Stimulated activated CD4-positive, alpha-beta T cell treated with anti-CD3 and anti-CD28 coated beads, Interleukin-1b, Interleukin-23, amount 100 ng/mL, for 1 hour (primary cell): Measurements from ENCODE around the gene ACRBP.
A peak's percentile ranks its signal among the peaks of the same experiment; 100 is the strongest.

ENCODE experiments used
- DNase-seq, 2 donors: peaks; one replicate each; pipeline ENCODE4 v3.0.0-alpha.2; 2020; ENCODE audit warnings: low read depth in 2 of 2

ACRBP gene

DNA sequence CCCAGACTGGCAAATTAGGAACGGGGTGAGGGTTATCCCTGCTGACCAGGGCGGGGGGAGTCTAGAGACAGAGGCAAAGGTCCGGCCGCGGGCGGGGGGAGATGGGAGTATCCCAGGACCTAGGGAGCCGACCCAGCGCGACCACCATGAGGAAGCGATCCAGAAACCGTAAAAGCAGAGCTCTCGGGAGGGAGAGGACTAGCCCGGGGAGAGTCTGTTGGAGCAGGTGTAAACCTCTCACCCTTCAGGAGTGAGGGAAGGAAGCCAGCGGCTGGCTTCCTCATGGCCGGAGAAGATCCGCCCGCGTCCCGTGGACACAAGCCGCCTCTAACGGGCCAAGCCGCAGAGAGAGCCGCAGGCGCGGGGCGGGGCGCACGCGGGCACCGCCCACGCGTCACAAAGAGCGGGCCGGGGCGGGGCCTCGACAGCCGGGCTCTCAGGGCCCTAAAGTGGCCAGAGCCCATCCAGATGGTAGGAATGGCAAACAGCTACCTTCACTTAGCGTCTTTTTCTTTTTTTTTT, at the start of gene ACRBP:
Gene ACRBP (minus strand): TSS at position 350 of the 522 bp plus-strand sequence. CDS start 66 bp downstream, at position 284.
- no peak for DNase-seq

DNA sequence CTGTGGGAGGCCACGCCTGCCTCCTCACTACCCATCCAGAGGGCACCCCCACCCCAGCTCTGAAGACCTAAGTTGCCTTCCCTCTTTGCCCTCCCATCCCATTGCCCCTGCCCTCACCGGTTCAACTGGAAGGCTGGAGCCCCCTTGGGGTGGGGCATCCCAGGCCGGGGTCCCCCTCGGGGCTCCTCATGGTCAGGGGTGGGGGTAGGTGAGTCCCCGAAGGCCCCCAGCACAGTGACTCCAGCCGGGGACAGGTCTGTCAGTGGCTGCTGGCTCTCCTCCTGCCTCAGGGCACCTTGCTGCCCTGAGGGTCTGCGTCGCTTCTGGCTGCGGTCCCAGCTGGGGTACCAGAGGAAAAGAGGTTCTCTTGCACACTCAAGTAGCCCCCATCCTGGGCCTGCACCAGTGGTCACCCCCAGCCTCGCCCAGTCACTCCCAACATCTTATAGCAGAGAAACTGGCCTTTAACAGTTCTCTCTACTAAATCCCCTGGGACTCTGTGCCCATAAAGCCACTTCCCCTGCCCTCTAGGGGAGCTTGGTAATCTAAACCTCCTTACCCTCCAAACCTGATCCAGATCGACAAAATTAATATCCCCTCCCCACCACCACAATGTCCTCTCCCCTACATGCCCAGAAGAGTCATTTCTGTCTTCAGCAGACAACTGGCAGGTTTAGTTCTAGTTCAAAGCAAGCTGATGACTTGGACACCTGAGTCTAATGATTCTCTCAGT, 48.2 kb upstream of the ACRBP start:
- no peak for DNase-seq

DNA sequence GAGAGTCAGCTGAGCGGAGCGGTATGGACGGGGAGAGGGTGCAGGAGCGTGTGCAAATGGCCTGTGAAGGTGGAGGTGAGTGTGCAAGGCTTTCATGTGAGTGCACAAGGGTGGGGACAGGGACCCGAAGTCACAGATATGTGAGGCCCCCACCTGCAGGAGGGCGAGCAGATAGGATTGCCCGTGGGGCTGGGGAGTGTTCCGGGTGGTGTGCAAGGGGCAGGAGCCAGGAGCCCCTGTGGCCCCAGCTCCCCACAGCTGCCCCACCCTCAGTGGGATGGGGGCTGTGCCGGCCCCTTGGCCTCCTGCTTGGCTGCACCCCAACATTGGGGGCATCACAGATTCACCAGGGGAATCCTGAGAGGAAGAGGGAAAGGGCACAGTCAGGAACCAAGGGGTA, 47.5 kb upstream of the ACRBP start:
- no peak for DNase-seq

DNA sequence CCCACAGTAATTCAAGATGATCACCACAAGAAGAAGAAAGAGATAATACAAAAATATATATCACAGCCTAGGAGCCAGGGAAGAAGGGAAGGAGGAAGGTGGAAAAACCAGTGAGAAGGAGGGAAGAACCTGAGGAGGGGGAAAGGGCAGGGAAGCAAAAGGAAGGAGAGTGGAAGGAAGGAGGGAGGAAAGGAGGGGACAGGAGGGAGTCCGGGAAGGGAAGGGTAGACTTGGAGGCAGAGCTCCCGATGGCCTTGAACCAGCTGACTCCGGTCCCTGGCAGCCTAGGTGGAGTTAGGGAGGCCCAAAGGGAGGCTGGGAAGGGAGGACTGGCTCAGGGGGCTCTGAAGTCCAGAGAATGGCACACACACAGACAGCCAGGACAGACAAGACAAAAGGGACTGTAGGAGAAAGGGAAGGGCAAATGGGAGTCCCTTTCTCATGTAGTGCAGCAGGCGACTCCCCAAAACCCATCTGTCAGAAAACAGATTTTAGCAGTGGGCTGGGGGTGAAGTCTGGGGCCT, 46.7 kb upstream of the ACRBP start:
- DNase-seq: no peak

DNA sequence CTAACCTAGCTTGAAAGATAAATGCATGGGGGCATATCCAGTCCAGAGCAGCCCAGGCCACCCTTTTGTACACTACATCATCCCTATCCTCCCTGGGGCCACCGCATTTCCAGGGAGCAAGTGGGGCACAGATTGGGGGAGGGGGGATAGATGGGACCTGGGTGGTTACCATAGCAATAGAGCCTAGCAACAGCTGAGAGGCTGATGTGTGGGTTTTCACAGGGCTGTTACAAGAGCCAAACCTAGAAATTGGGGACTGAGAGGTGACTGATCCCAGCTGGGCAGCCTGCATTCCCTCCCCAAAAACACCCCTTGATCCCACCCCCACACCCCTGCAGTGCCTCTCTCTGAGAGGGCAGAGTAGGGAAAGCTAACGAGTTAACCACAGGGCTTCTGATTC, 45.7 kb upstream of the ACRBP start:
- DNase-seq: no peak

DNA sequence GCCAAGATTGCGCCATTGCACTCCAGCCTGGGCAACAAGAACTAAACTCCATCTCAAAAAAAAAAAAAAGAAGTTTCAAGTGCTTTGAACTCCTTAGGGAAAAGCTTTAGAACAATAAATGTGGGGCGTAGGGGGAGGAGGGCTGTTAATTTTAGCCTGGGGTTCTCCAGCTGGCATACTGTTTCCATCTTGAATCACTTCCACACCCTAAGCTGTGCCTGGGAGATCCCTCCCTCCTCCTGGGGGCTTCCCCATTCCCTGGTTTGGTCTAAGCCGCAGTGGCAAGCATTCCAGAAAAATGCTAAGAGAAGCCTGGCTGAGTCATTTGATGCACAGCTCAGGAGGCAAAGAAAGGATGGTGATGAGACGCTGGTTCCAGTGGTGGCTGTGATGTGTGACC, 44.2 kb upstream of the ACRBP start:
- DNase-seq: no peak

DNA sequence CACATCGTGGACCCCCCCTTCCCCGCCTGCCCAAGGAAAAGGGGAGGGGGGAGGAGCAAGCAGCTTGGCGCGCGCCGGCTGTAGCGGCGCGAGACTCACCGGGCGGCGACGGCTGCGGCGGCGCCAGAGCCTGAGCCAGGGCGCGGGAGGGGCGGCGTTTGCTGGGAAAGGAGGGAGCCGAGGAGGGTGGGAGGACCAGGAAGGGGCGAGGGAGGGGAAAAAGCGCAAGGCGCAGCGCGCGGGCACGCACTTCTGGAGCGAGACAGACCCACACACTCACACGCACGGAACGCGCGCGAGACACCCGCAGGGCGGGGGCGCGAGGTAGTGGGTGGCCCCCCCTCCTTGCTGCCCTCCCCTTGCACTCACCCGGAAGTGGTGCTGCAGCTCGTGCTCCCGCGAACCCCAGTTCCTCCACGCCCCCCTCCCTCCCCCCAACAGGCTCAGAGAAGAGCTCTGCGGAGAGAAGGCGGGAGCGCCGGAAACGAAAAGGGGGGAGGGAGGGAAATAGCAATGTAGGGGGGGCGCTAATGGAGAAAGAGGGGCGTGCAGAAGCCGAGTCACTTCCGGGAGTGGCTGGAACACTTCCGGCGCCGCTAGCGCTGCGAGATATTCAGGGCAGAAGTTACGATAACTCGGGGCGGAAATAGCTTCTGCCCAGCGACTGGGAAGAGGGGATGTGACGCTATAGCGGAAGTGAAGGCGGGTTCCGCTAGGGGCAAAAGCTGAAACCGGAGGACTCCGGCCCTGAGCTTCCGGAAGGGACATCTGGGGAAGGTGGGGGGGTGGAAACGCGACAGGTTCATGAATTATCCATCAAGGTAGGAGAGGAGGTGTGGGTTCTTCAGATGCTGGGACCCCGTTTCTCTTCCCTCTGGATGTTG, 42.0 kb upstream of the ACRBP start, which contains the start of gene ZNF384:
Gene ZNF384 (minus strand): TSS at position 377 of the 884 bp plus-strand sequence. CDS start 9,855 bp downstream, outside the sequence.
- DNase-seq: peak; percentile 78 to 91

DNA sequence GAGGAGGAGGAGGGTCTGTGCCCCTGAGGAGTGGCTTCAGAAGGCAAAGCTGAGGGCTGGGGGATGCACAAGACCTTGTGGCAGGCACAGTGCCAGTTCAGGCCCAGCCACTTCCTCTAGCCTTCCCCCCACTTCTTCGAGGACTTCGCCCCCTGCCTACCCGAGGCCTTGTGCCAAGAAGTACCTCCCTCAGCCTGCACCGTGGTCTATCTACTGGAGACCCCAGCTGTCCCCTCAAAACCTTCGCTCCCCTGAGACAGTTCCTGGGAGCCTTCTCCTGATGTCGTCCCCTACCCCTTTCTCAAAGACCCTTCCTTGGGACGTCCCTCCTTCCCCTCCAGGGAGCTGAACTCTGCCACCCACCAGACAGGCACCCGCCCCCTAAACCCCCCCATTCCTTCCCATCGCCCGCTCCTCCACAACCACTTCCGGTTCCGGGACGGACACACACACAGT, 41.3 kb upstream of the ACRBP start:
- no peak for DNase-seq

DNA sequence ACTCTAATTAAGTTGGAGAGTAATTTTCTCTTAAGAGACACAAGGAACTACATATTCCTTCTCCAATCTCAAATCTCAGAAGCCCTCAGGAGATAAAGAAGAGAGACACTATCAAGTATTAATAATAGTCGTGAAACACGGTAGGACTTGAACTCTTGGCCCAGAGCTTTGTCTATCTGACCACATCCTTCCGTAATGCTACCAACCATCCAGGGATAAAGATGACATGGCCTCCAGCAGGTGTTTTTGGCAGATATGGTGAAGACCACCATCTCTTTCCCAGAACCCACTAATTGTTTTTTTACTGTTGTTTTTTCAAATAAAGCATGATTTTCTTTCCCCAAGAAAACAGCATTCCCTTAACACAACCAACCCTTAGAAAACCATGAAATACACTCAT, 38.6 kb upstream of the ACRBP start:
- no peak for DNase-seq

DNA sequence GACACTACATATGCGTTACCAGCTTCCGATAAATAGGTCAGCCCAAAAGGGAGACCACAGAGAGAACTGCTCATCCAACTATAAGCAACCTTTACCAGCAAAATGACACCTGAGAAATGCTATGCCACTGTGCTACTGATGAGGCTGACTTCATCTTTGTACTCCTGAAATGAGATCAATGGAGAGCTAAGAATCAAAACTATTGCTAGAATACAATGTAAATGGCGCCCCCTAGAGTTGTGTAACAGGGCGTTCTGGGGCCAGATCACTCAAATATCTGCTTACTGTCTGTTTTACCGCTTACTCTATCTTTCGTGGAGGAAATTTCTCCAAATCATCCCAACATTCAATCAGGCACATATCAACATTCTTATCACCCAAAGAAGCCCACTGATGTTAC, 37.4 kb upstream of the ACRBP start:
- DNase-seq: no peak

DNA sequence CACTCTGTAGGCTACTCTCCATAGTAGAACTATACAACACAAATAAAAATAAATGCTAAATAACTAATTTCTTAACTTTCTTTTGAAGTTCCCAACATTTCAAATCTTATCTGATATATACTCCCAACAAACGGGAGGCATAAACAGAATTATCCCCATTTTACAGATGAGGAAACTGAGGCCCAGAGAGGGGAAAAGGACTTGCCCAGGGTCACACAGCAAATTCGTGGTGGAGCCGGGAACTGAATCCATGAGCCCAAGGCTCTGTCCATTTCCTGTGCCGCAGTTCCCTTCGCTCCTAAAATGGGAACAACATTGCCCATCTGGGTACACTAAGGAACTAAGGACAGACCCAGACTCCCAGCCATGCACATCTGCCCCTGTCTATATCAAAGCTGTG, 29.7 kb upstream of the ACRBP start:
- DNase-seq: no peak

DNA sequence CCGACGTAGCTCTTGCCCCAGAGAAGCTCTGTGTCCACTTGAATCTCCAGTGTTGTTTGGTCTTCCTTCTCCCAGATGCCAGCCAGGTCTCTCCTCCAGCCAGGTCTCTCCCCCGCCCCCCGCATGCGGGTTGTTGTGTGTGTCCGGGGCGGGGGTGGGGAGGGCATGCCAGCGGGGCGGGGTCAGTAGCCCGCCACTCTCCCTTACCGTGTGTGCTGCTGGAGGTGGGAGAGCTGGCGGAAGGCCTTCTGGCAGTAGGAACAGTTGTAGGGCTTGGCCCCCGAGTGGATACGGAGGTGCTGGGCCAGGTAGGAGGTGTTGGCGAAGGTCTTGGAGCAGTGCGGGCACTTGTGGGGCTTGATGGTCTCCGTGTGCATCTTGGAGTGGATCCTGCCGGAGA, 24.9 kb upstream of the ACRBP start:
- no peak for DNase-seq

DNA sequence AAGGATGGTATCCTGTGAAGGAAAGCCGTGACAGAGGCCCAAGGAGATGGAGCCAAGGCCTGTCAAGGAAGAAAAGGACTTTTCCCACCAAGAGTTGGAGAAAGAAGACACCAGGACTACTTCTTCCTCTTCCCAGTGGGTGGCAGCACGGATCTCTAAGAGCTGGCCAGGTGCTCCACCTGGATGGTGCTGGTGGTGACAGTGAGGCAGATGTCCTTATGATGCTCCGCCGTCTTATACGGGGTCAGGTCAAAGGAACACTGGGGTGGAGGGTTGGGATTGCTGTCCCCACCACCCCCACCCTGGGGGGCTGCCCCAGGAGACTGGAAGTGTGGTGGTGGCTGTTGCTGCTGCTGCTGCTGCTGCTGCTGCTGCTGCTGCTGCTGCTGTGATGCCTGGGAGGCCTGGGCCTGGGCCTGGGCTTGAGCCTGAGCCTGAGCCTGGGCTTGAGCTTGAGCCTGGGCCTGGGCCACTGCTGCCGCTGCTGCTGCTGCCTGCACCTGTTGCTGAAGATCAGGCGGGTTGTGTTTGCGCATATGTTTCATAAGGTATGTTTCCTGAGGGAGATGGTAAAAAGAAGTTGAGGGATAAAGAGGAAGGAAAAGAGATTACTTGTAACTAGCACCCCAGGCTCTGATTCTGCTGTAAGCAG, 20.5 kb upstream of the ACRBP start:
- no peak for DNase-seq

DNA sequence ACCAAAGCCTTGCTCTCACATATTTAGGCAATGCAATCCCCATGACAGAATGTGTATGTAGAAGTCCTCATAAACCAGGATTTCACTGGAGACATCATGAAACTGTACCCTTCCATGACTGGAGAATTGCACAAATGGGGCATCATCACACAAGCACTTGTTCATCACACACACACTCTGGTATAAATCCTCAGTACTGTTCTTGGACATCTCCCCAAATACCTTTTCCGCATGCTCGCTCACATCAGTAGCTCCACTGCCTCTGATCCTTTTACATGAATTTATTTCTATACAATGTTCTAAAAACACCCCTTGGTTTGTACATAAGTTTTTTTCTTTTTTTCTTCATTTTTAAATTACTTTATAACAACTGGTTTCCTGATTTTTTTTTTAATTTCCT, 19.0 kb upstream of the ACRBP start:
- DNase-seq: no peak

DNA sequence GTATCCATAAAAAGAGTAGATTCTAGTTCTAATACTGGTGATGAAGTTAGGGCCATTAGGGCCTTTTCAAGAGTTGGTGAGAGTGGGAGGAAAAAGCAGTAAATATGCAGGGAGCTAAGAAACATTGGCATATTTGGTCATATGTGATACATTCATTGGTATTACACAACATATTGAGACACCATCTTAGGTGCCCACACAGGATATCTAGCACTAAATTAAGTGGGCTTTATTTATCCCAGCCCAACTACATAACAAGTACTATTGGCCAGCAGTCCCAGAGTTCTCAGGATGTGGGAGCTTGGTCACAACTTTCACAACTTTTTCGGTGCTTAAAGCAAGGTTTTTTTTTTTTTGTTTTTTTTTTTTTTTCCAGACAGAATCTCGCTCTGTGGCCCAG, 17.7 kb upstream of the ACRBP start:
- no peak for DNase-seq

DNA sequence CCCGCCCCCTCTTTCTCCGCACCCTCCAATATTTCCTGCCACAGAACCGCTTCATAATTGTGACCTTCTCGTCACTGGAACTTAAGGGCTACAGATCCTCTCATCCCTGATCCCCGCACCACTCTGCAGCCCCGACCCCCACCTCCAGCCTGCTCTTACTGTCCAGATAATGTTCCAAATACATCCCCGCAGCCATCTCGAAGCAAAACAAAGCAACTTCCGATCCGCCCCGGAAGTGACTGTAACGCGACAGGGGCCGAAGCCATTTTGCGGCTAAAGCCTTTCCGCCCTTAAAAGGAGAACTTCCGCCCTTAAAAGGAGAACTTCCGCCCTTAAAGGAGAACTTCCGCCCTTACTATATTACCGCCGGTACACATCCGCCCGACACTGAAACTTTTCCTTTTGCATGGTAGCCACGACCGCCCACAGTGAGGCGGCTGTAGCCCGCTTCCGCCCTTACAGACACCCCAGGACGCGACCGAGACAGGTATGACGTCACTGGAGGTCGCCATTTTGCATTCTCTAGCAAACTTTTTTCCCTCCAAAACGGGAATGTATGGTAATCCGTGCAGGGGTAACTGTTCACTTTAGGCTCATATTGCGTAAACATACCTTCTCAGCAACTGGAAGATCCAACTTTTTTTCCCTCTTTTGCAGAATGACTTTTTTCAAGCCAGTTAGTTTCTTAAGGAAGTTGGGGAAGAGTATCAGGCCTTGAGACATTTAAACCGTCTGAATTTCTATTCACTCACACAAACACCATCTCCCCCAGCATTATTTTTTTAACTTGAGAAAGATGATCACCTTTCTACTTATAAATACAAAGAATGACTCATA, 15.9 kb upstream of the ACRBP start, which contains the start of gene ING4:
Gene ING4 (minus strand): TSS at position 214 of the 837 bp plus-strand sequence. CDS start 18 bp downstream, at position 196.
- DNase-seq: peak; percentile 74 to 91

DNA sequence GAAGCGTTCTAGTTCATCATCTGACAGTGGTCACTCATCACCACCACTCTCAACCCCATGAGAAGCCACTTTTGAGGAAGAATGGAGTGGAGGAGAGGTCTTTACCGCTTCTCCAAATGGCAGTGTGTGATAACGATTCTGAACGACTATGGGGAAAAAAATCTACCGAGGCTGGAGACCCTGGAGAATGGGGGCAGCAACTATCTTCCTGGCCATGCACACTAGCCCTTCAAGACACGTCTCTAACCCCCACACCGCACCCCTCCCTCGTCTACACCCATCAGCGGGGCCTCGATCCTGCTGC, 15.3 kb upstream of the ACRBP start:
- no peak for DNase-seq

DNA sequence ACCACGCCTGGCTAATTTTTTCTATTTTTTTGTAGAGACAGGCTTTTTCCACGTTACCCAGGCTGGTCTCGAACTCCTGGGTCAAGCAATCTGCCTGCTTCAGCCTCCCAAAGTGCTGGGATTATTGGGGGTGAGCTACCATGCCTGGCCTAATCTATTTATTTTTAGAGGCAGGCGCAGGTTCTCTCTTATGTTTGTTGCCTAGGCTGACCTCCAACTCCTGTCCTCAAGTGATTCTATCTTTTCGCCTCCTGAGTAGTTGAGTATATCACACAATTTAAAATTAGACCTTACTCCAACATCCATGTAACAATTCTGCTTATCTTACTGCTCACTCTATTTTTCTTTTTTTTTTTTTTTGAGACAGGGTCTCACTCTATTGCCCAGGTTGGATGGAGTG, 6.8 kb upstream of the ACRBP start:
- no peak for DNase-seq

DNA sequence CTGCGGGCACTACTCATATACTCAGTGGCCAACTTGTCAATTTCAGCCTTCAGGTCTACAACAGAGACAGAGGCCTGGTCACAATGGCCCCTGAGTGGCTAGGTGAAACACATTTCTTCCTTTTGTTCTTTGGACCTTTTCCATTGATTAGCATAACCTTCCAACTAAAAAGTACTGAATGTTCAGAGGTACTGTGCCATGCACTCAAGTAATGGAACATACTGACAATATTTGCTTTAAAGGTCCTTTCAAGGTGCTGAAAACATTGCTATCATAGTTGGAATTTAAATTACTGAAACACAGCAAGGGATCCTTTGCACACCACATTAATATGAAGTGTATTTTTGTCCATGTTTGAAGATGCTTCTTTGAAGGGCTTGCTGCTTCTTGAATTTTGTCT, 6.1 kb upstream of the ACRBP start:
- no peak for DNase-seq

DNA sequence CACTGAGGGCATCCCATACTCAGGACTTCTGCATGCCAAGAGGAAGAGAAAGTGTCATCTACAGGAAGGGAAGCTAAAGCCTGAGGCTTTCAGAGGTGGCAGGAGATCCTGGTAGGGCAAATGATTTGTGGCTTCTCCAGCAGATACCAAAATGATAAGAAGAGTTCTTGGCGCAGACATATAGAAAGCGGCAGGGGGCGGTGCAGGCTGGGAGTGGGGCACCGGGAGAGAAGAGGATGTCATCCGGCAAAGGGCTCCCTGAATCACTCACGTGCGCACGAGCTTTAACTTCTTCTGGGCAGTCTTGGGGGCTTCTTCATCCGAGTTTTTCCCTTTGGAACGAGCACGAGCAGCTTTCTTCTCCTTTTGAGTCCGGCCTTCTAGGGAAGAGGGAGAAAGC, 5.2 kb upstream of the ACRBP start:
- DNase-seq: no peak

DNA sequence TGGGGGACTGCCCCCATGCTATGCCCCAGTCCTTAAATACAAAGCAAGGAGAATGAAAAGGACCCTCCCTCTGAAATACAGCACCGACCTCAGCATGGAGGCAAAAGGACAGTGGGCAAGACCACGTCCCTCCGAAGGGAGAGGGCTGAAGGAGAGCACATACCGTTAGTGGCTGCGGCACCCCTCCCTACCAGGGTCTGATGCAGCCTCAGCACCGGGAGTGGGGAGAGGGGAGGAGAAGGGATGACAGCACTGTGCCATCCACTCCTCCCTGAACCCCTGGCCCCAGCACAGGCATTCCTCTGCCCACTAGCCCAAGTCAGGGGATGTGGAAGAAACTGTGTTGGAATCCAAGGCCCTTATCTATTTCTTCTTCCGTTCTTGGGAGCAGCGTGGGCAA, 3.6 kb upstream of the ACRBP start:
- no peak for DNase-seq
